ENCODE results near the gene ZBTB18.

GRCh38 chr1:244052016-244052727 is 1.1 kb downstream of the ZBTB18 start:
- TF ChIP-seq, protein P1, sequence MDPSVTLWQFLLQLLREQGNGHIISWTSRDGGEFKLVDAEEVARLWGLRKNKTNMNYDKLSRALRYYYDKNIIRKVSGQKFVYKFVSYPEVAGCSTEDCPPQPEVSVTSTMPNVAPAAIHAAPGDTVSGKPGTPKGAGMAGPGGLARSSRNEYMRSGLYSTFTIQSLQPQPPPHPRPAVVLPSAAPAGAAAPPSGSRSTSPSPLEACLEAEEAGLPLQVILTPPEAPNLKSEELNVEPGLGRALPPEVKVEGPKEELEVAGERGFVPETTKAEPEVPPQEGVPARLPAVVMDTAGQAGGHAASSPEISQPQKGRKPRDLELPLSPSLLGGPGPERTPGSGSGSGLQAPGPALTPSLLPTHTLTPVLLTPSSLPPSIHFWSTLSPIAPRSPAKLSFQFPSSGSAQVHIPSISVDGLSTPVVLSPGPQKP (IDR thresholded peaks at IDR 0.05; ENCODE audit: borderline replicate concordance, low read depth, low read length) = no peak
- TF ChIP-seq, protein P2, sequence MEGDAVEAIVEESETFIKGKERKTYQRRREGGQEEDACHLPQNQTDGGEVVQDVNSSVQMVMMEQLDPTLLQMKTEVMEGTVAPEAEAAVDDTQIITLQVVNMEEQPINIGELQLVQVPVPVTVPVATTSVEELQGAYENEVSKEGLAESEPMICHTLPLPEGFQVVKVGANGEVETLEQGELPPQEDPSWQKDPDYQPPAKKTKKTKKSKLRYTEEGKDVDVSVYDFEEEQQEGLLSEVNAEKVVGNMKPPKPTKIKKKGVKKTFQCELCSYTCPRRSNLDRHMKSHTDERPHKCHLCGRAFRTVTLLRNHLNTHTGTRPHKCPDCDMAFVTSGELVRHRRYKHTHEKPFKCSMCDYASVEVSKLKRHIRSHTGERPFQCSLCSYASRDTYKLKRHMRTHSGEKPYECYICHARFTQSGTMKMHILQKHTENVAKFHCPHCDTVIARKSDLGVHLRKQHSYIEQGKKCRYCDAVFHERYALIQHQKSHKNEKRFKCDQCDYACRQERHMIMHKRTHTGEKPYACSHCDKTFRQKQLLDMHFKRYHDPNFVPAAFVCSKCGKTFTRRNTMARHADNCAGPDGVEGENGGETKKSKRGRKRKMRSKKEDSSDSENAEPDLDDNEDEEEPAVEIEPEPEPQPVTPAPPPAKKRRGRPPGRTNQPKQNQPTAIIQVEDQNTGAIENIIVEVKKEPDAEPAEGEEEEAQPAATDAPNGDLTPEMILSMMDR (conservative IDR thresholded peaks at IDR 0.05; ENCODE audit: low read depth, low read length) = no peak
- TF ChIP-seq POLR2A (IDR thresholded peaks at IDR 0.05; ENCODE audit: low read depth, low read length) (no peak), MAZ (IDR thresholded peaks at IDR 0.05; ENCODE audit: borderline replicate concordance, low read depth, low read length) (no peak), SMC3 (IDR thresholded peaks at IDR 0.05; ENCODE audit: low read depth, low read length) (no peak), CEBPB (IDR thresholded peaks at IDR 0.05; ENCODE audit: low read depth, low read length) (no peak), BHLHE40 (IDR thresholded peaks at IDR 0.05; ENCODE audit: low read depth, low read length) (no peak)
- TF ChIP-seq, protein P3, sequence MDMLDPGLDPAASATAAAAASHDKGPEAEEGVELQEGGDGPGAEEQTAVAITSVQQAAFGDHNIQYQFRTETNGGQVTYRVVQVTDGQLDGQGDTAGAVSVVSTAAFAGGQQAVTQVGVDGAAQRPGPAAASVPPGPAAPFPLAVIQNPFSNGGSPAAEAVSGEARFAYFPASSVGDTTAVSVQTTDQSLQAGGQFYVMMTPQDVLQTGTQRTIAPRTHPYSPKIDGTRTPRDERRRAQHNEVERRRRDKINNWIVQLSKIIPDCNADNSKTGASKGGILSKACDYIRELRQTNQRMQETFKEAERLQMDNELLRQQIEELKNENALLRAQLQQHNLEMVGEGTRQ (IDR thresholded peaks at IDR 0.05; ENCODE audit: low read depth, low read length) = no peak

Measured in IMR-90 (cell line).